ENCODE results near the gene CDK5RAP3.
A peak's percentile ranks its signal among the peaks of the same experiment; 100 is the strongest.
"Not testable (repeated sequence)": the region's sequence is repeated elsewhere in the genome, so short reads cannot be mapped to it uniquely, and the experiment has no call there.

The CDK5RAP3 gene

DNA sequence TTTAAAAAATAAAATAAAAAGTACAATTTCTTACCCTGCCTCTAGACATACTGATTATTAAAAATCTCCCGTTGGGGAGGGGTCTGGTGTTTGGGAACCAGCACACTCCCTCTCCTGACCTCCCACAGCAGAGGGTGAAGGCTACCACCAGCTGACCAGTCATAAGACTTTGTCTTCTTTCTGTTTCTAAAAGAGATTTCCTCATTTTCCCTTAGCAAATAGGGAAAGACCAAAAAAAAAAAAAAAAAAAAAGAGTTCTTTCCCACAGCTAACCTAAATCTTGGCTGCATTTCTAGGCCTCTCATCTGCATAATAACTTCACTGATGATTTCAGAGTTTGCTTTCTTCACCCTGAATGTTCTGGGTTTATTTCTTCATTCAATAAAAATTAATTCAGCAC lies 30.3 kb downstream of the CDK5RAP3 start:
- DNase-seq: no peak

DNA sequence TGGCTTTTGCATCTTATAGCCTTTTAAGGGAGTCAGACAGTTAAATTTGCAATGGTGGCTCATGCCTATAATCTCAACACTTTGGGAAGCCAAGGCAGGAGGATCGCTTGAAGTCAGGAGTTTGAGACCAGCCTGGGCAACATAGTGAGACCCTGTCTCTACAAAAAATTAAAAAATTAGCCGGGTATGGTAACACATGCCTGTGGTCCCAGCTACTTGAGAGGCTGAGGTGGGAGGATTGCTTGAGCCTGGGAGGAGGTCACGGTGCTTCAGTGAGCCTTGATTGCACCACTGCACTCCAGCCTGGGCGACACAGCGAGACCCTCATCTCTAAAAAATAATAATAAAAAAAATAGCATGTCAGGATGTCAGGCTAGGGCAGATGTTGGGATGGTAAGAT lies 30.7 kb downstream of the CDK5RAP3 start:
- not testable (repeated sequence) for DNase-seq

DNA sequence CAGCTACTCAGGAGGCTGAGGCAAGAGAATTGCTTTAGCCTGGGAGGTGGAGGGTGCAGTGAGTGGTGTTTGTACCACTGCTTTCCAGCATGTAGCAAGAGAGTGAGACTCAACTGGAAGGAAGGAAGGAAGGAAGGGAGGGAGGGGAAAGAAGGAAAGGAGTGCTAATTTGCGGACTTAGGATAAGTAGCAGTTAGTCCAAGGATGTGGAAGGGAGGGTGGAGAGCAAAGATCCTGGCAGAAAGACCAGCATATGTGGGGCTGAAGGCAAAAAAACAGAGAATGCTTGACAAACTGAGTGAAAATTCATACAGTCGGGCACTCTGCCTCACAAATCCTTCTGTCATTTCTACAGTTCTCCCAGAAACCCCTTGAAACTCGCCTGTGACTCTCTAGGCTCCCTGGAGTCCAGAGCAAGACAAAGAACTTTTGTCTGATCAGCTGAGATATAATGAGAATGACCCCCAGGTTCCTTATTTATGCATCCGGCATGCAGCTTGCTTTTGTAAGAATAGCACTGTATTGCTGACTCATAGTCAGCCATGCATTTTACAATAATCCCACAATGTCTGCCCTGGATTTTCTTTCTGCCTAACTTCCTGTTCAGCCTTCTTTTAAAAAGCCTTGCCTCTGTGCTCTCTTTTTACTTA lies 31.5 kb downstream of the CDK5RAP3 start:
- DNase-seq: peak; percentile 74

DNA sequence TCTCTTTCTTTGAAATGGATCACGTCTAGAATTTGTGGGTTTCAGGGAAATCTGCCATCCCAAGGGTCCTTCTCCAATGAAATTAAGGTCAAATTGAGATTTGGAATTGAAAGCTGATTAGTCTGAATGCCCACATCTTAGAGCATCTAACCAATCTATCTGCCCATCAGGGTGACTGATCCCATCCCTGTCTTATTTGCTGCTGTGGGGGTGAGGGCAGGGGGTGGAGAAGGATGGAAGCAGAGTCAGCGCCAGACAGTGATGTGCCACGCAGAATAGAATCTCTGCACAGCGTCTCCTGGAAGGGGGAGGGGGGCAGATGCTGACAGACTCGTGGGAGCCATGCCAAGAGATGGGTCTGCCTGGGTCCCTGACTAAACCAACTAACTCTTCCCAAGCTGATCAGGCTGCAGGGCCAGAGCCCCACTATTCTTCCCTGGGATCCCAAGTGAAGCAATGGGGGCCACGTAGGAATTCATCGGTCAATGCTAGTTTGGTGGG lies 32.1 kb downstream of the CDK5RAP3 start:
- peak; percentile 78 for DNase-seq

DNA sequence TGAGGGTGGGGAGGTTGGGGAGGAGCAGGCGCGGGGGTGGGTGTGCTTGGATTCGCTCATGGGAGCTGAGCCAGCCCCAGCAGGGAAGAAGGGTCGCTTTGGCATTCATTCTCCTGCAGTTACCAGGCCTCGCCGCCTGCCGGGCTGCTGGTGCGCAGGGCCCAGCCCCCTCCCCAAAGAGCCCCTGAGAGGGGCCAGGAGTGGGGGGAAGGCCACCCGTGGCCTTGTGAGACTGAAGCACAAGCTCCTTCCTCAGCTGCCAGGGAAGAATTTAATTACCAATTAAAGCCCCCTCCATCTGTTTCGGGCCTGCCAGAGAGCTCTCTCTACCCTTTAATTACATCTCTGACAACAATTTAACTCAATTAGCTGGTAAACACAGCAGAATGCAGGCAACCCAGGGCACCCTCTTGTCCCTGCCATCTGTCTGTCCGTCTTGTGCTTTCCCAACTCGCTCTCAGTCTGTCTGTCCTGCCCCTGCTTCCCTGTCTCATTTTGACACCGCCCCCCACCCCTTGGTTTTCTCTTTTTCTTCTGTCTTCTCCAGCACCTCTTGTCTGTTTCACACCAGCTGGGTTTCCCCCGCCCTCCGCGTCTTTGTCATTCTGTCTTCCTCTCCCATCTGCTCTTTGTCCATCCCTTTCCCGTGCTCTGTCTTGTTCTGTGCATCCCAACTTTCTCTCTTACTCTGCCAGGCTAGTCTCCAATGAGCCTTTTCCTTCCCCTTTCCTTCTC lies 32.7 kb downstream of the CDK5RAP3 start:
- peak; percentile 87 for DNase-seq

DNA sequence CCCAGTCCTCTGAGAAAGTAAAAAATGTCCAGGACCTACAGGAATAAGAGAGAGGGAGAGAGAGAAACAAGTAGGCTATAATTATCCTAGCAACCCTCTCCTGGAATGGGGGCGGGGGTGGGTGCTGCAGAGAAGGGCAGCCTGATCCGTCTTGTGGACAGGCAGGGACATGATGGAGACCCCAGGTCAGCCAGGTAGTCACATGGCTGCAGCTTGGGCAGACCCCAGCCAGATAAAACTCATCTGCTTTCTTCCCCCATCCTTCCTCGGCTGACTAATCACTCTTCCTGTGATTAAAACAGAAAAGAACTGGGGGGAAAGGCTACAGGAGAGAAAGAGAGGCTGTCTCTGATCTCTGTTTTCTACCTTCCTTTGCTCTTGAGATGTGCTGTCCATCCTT lies 34.1 kb downstream of the CDK5RAP3 start:
- peak; percentile 70 for DNase-seq

DNA sequence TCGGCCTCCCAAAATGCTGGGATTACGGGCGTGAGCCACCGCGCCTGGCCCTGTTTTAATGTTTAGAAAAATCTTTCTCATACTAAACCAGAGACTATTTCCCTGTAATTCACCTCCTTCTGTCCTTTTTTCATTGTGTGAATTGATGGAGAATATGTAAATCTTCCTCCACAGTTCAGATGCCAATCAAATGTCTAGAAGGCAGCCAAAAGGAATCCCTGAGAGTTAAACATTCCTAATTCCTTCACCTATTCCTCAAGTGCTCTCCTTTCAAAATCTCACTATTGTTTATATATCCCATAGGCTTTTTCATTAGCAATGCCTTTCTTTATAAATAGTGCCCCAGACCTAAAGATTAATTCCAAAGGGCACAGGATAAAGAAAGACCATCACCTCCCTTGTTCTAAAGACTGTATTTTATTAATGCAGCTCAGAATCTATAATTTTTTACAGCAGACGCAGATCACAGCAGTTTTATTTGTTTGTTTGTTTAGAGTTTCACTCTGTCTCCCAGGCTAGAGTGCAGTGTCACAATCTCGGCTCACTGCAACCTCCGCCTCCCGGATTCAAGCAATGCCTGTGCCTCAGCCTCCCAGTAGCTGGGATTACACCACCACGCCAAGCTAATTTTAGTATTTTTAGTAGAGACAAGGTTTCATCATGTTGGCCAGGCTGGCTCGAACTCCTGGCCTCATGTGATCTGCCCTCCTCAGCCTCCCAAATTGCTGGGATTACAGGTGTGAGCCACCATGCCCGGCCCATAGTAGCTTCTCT lies 36.2 kb downstream of the CDK5RAP3 start:
- DNase-seq: no peak

DNA sequence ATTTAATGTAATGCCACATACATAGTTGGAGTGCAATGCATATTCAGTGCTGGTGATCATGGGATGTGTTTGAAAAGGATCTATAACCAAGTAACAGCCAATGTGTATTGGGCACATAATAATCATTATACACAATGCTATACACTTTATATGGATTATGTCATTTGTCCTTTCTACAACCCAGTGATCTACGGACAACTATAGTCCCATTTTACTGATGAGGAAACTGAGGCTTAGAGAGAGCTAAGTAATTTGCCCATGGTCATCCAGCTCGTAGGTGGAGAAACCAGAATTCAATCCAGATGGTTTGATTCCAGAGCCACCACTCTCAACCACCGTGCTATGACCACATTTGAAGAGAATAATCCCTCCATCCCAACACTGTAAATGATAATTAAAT lies 39.3 kb downstream of the CDK5RAP3 start:
- DNase-seq: no peak

DNA sequence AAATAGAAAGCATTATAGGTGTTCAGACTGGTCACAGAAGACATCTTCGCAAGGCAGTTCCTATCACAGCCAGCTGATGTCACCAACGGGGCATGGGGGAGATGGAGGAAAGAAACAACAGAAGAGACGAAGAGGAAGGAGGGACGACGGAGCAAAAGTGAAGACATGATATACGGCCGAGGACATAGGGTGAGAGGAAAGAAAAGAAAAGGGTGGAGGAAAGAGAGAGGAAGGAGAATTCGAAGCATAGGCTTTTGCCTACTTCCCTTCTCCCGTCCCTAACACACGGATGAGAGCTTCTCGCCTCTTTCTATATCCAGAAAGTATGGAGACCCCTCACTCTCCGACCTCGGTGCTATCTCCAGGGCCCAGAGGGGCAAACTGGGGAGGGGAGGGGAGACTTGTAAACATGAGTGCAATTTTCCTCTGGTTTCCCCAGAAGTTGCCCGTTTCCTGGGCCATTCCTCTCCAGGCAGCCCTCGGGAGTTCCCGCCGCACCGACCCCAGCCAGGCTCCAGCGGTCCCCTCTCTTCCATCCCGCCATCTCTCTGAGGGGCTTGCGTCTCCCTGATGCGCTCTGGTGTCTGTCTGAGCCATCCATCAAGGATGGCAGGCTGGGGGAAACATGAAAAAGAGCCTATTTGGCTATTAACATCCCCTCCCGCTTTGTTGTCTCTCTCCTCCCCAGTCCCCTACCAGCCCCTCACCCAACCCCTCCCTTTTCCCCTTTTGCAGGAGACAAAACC lies 40.7 kb downstream of the CDK5RAP3 start:
- DNase-seq: peak; percentile 87

DNA sequence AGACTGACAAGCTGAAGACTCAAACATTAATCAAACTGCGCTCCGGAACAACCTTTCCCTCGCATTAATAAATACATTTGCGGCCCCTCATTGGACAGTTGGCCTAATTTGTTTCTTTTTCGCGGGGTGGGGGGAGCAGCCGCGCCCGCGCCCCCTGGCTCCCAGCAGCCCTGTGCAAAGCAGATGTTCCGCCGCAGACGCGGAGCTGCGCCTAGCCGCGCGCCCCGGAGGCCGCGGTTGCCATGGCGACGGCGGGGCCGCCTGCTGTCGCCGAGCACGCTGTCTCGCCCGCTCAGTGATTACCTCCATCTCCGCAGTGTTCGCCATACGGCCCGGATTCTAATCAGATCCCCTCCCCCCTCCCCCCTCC lies 41.2 kb downstream of the CDK5RAP3 start:
- DNase-seq: peak; percentile 90

DNA sequence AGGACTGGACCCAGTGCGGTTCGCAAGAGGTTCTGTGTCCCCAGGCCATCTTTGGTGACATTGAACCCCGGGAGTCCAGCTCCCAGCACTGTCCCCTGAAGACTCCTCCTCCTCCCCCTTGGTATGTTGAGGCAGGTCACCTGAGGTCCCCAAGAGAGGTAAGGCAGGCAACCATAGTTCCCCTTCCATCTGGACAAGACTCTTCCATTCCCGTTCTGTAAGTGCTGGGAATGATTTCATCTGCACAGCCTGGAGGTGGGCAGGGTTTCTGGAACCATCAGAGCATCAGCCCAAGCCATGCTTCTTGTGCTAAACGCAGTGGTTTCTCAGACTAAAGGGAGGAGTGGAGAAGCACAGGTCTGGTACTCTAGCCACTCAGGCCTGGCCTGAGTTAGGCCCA lies 41.7 kb downstream of the CDK5RAP3 start:
- DNase-seq: no peak

DNA sequence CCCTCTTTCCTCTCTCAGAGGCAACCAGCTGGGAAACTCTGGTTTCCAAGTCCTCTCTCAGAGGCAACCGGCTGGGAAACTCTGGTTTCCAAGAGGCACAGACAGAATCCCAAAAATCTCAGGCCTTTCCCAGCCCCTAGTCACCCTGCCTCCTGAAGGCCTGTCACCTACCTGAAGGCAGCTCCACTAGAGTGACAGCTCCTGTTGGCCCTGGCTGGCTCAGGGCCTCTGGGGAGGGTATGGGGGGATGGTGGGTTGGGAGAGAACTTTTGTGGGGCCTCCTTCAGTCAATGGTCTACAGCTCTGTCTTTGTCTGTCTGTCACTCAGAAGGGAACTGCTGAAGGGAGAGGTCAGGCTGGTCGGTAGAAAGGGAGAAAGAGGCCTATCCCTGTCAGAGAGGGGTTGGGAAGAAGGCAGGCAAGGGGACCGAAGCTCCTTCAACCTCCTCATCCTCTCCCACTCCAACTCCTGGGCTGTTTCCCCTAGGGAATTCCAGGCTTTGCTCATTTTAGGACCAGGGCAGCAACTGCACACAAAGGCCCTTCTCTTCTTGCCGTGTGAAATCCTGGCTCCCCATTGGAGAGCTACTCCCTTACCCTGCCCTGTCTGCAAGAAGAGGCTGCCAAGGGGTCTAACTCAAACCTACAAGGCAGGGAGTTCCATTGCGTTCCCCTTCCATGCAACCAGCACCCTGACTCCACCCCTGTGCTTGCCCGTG lies 43.1 kb downstream of the CDK5RAP3 start:
- no peak for DNase-seq

DNA sequence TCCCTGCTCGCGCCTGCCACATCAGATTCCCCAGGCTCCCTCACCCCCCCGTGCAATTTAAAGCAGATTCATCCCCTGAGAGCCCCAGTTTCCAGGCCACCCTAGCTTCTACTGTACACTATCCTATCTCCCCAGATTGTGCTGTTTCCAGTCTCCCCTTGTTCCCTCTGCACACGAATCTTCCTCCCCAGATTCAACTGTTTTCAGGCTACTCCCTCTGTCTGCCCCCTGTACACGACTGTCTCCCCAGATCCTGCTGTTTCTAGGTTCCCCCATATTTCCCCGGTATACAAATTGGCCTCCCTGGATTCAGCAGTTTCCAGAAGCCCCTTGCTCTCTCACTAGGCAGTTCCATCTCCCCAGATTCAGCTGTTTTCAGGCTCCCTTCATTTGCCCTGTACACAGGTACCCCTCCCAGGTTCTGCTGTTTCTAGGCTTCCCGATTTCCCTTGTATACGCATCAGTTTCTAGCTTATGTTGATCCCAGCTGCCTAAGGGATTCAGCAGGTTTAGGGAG lies 43.7 kb downstream of the CDK5RAP3 start:
- DNase-seq: no peak

DNA sequence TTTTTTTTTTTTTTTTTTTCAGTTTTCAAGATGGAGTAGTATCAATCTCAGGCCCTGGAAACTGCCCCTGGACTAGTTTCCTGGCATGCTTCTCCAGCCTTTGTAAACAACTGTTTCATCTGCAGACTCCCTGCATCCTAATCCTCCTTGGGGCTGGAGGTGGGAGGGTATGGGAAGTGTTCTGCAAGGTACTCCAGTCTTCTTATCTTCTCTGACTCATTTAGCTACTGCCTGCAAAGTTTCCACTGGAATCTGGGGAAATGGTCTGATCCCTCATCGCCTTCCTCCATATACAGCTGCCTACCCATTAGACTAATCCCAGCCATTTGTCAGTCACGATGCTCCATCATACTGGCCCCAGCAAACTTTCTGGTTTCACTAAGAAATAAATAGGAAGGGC lies 45.2 kb downstream of the CDK5RAP3 start:
- peak; percentile 93 for DNase-seq

DNA sequence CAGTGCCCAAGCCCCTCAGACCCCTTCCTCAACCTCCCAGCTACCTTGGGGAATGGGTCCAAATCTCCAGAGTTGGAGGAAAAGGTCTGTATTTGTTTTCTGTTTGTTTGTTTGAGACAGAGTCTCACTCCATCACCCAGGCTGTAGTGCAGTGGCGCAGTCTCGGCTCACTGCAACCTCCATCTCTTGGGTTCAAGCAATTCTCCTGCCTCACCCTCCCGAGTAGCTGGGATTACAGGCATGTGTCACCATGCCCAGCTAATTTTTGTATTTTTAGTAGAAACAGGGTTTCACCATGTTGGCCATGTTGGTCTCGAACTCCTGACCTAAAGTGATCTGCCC lies 46.9 kb downstream of the CDK5RAP3 start:
- not testable (repeated sequence) for DNase-seq

DNA sequence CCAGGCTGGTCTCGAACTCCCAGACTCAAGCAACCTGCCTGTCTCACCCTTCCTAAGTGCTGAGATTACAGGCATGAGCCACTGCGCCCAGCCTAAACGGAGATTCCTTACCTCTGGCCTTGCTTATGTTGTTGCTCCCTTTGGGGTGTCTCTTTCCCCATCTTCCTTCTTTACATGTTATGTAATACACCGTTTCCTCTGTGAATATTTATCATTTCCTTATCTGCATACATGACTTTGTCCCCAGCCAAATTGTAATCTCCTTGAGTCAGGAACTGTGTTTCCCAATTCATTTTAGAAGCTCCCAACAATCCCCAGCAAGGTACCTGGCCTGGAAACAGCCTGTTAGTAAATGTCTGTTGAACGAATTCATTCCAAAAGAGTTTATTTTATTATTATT lies 51.0 kb downstream of the CDK5RAP3 start:
- no peak for DNase-seq

DNA sequence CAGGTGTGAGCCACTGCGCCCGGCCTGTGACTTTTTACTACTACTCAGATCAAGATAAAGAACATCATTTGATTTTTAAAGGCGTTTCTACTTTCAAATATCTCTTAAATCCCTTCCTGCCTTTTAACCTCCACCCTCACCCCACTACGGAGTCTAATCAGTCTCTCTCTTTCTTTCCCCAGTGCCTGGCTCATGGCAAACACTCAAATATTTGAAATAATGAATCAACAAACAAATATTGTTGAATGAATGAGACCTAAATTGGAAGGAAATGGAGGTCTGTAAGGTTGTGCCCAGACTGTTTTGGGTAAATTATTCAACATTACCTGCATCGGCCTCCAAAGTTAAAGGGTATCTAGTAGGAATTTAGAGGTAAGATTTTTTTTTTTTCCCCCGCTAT lies 52.0 kb downstream of the CDK5RAP3 start:
- no peak for DNase-seq

DNA sequence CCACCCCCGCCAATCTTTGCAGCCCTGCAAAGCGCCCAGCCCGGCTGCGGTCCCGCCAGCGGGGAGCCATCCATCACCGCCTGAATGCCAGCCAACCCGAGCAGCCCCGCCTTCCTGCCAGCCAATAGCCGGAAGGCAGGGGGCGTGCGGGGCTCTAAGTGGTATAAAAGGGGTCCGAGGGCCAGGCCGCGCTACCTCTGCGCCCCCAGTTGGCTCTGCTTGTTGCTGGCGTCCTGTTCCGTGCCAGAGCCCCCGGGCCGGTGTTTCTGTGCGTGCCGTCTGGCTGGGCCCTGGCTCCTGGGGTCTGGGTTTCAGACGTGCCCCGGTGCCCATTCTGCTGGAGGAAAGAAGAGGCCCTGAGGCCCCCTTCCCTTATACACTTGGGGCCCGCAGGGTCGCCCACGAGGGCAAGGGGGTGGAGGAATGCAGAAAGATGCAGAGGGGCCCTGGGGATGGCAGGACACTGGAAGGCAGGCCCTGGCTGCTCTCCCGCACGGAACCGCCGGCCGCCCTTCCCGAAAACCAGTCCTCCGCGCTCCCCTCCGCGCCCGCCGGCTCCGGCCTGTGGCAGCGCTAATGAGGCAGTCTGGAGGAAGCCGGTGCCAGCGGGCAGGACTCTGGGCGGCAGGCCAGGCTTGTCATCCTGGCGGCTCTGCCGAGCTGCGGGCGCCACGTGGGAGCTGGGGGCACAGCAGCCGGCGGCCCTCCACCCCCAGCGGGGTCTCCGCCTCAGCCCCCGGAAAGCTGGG lies 52.7 kb downstream of the CDK5RAP3 start:
- DNase-seq: peak; percentile 92

DNA sequence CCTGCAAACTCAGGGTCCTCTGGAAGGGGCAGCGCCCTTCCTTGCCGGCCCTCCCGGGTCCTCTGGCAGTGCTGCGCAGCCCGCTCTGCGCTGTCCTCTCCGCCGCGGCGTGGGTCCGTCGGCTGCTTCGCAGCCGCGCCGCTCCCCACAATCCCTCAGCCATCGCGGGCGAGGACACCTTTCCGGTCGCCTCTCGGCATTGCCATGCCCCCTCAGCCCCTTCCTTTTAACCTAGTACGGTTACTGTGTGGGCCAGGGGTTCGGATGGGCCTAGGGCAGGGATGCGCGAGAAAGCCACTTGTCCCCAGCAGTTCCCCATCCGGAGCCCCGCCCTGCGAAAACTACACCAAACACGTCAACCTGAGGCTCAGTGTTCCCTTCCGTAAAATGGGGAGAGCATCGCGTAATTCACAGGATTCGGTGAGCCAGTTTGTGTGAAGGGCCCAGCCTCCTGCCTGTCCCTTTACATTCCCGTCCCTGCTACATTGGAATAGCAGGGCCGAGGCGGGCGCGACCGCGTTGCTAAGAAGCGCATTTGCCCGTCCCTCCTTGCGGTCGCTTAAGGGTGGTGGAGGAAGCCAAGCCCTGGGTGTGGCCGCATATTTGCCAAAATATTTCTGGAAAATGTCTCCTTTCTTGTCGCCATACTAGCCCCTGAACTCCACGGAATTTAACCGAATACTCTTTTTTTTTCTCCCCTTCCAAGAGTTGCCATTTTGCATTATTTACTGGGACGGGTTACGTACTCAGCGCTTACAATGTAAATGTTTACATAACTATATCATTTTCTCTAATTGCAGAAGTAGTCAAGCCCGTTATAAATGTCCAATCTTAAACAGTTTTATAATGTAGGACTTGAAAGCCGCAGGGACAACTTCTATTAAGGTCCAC lies 53.5 kb downstream of the CDK5RAP3 start:
- peak; percentile 86 for DNase-seq

Data from islet precursor cell (in vitro differentiated cells).